Liver (tissue), 9 donors: ENCODE measurements around the gene ARHGEF7. TPM values are rescaled to one million over a fixed set of nuclear protein-coding genes. Genes with fewer than 3 reads are reported as not detected.
A peak's percentile ranks its signal among the peaks of the same experiment; 100 is the strongest.

Experiments
- DNase-seq: peaks from one replicate; pipeline ENCODE4 v3.0.0-alpha.2; 2017; ENCODE audit warnings: low spot score
- H3K27ac ChIP-seq, 2 donors: one replicate each; pipeline ENCODE4 v1.7.0; 2013; ENCODE audit warnings: inconsistent platforms in 2 of 2, low read length in 2 of 2, control low read depth in 1 of 2, low read depth in 1 of 2, mild to moderate bottlenecking in 1 of 2
- H3K27me3 ChIP-seq, 4 donors: one replicate each; pipeline versions ENCODE4 v1.6.1 to v1.7.0; 2013; ENCODE audit warnings: low read length in 3 of 4, inconsistent platforms in 1 of 4, mild to moderate bottlenecking in 1 of 4, moderate library complexity in 1 of 4; ENCODE audit not compliant: control insufficient read depth in 4 of 4, insufficient read depth in 4 of 4
- H3K36me3 ChIP-seq, 4 donors: one replicate each; pipeline versions ENCODE4 v1.6.1 to v1.7.0; 2013; ENCODE audit warnings: low read length in 3 of 4, mild to moderate bottlenecking in 3 of 4, low read depth in 1 of 4, moderate library complexity in 1 of 4; ENCODE audit not compliant: control insufficient read depth in 4 of 4, insufficient read depth in 3 of 4
- H3K4me1 ChIP-seq, 4 donors: one replicate each; pipeline versions ENCODE4 v1.6.1 to v1.7.0; 2013; ENCODE audit warnings: low read length in 3 of 4, mild to moderate bottlenecking in 3 of 4, moderate library complexity in 1 of 4; ENCODE audit not compliant: control insufficient read depth in 4 of 4, insufficient read depth in 4 of 4
- H3K4me3 ChIP-seq, 3 donors: one replicate each; pipeline versions ENCODE4 v1.6.1 to v1.7.0; 2013; ENCODE audit warnings: low read length in 3 of 3, control low read depth in 1 of 3, low read depth in 1 of 3, mild to moderate bottlenecking in 1 of 3
- H3K9ac ChIP-seq, 2 donors: one replicate each; pipeline ENCODE4 v1.7.0; 2013; ENCODE audit warnings: low read length in 2 of 2, mild to moderate bottlenecking in 2 of 2, moderate library complexity in 2 of 2, control low read depth in 1 of 2, low read depth in 1 of 2
- H3K9me3 ChIP-seq, 4 donors: one replicate each; pipeline versions ENCODE4 v1.6.1 to v1.7.0; 2013; ENCODE audit warnings: low read length in 3 of 4; ENCODE audit not compliant: control insufficient read depth in 4 of 4
- CTCF ChIP-seq: fragments of 150-350 bp; IDR thresholded peaks from 2 replicates; pipeline ENCODE4 v1.5.1; 2017; ENCODE audit warnings: improper control_type of control experiment, low read depth, low read length; ENCODE audit not compliant: missing input control
- FOXA1 ChIP-seq: IDR thresholded peaks from 2 replicates; pipeline ENCODE4 v1.6.1; 2016; ENCODE audit warnings: antibody characterized with exemption
- GABPA ChIP-seq, 2 donors: IDR thresholded peaks in 1 of 2; conservative IDR thresholded peaks in 1 of 2; 2 replicates each; pipeline ENCODE4 v1.6.1; 2016; ENCODE audit warnings: antibody characterized with exemption in 2 of 2, mild to moderate bottlenecking in 1 of 2, moderate library complexity in 1 of 2
- JUND ChIP-seq, 2 donors: IDR thresholded peaks; 2 replicates each; pipeline ENCODE4 v1.6.1; 2016; ENCODE audit warnings: antibody characterized with exemption in 2 of 2
- MAX ChIP-seq: IDR thresholded peaks from 2 replicates; pipeline ENCODE4 v1.6.1; 2016; ENCODE audit warnings: antibody characterized with exemption
- NR2F2 ChIP-seq: IDR thresholded peaks from 2 replicates; pipeline ENCODE4 v1.6.1; 2016; ENCODE audit warnings: antibody characterized with exemption
- REST ChIP-seq: IDR thresholded peaks from 2 replicates; pipeline ENCODE4 v1.6.1; 2016; ENCODE audit warnings: antibody characterized with exemption, mild to moderate bottlenecking
- SP1 ChIP-seq: IDR thresholded peaks from 2 replicates; pipeline ENCODE4 v1.6.1; 2018; ENCODE audit warnings: antibody characterized with exemption, mild to moderate bottlenecking
- YY1 ChIP-seq: IDR thresholded peaks from 2 replicates; pipeline ENCODE4 v1.6.1; 2016; ENCODE audit warnings: antibody characterized with exemption, mild to moderate bottlenecking
- WGBS: extraction: QIAGEN DNeasy Blood & Tissue Kit; methylation state at CpG from one replicate; pipeline ENCODE4 v1.1.7; 2013; 5-methylcytosine and 5-hydroxymethylcytosine counted together
- polyA plus RNA-seq, 2 donors: library from polyadenylated mRNA; stranded (reverse) in 1 of 2; unstranded in 1 of 2; fragments of 200-250 nt in 1 of 2; fragments of >200 nt in 1 of 2; fragmentation: Nextera tagmentation in 1 of 2; extraction: Ambion mirVana in 1 of 2; gene quantifications; one replicate each; pipeline versions ENCODE4 v1.2.1 to v1.2.3, GENCODE V29; 2013 to 2015
- total RNA-seq, 2 donors: library from RNA; depleted of rRNA; stranded (reverse); fragments of >200 nt; gene quantifications; one replicate each; pipeline ENCODE4 v1.2.3, GENCODE V29; 2014
- donor health status: healthy.
- donor health status: healthy.
- donor health status: healthy.
- donor health status: healthy.
- donor health status: healthy.

Gene ARHGEF7
- total and polyA plus RNA-seq, 4 donors = 10.3 to 37.5 (median 20.1) TPM

- Histone ChIP-seq H3K4me1 (peaks cover 0 to 3% (median 0%) of the 10 kb centered on the region in 4 donors), H3K27me3 (no peaks in the 10 kb centered on the region), H3K36me3 (peaks cover 2 to 63% (median 40%) of the 10 kb centered on the region in 4 donors), H3K4me3 (no peak overlapping the region), H3K9me3 (no peaks in the 10 kb centered on the region), H3K27ac (no peak overlapping the region), H3K9ac (no peak overlapping the region)
- no peak for TF ChIP-seq MAX
- no peak for TF ChIP-seq CTCF
- no peak for TF ChIP-seq SP1
- WGBS = 86% methylated on average over 7 of the region's 7 CpGs
- no peak for DNase-seq
These were observed 157.0 kb downstream of the ARHGEF7 start for GRCh38 chr13:111272117-111272516.

GRCh38 chr13:111275382-111275781 is 160.3 kb downstream of the ARHGEF7 start:
- Histone ChIP-seq H3K4me1 (peaks cover 0 to 3% (median 0%) of the 10 kb centered on the region in 4 donors), H3K9ac (no peak overlapping the region), H3K4me3 (no peak overlapping the region), H3K9me3 (no peaks in the 10 kb centered on the region), H3K36me3 (peaks cover 7 to 66% (median 38%) of the 10 kb centered on the region in 4 donors), H3K27ac (peak overlapping the region in 1 of 2 donors; percentile 25), H3K27me3 (no peaks in the 10 kb centered on the region)
- TF ChIP-seq REST (no peak), GABPA (IDR thresholded peaks at IDR 0.05 in 1 of 2, conservative IDR thresholded peaks at IDR 0.05 in 1 of 2) (peak in 1 of 2 donors; percentile 59)
- no peak for DNase-seq
- WGBS = 86% methylated on average over 10 of the region's 10 CpGs

- Histone ChIP-seq H3K27ac (no peak overlapping the region), H3K27me3 (no peaks in the 10 kb centered on the region), H3K9me3 (no peaks in the 10 kb centered on the region), H3K4me3 (no peak overlapping the region), H3K4me1 (peaks cover 0 to 3% (median 0%) of the 10 kb centered on the region in 4 donors), H3K36me3 (peaks cover 9 to 67% (median 41%) of the 10 kb centered on the region in 4 donors), H3K9ac (no peak overlapping the region)
- DNase-seq = no peak
- TF ChIP-seq JUND (IDR thresholded peaks at IDR 0.05) (no peak), FOXA1 (no peak), REST (no peak), NR2F2 (no peak), YY1 (no peak)
- 95% methylated on average over 5 of the region's 5 CpGs for WGBS
These were observed 161.0 kb downstream of the ARHGEF7 start for GRCh38 chr13:111275995-111276618.
